K562 (cell line): ENCODE results near the gene MTIF3. TPM values are rescaled to one million over a fixed set of nuclear protein-coding genes. Genes with fewer than 3 reads are reported as not detected.

ENCODE experiments used
- ATAC-seq: fragments of 200-7000 bp; cut with Tn5 transposase; 3 replicates; pipeline ENCODE4 v1.9.1; 2020; ENCODE audit warnings: moderate library complexity
- BruUV-seq: library from RNA; stranded (reverse); fragments of 400-500 nt; replicated peaks from 2 replicates; lab custom pipeline; 2021; lab: Mats Ljungman, UMichigan
- CTCF ChIA-PET: fragments of 300-600 bp; formaldehyde crosslinking; extraction: SDS; loops from one replicate; lab custom pipeline; 2021; ENCODE audit warnings: low intra/inter-chr PET ratio; lab: Yijun Ruan, JAX
- POLR2A ChIA-PET: fragments of 300-600, 350-650 bp; sonication (Branson Sonifier 250); formaldehyde crosslinking; extraction: SDS; loops from one replicate; lab custom pipeline; 2021; ENCODE audit warnings: antibody characterized with exemption, inconsistent platforms; lab: Yijun Ruan, JAX
- DNase-seq, 4 experiments: peaks; one replicate each; pipeline versions ENCODE4 v3.0.0 to v3.0.0-alpha.2; 2011 to 2018; ENCODE audit warnings: low spot score in 3 of 4, mixed read lengths in 3 of 4; ENCODE audit errors: extremely low read depth in 1 of 4
- FAIRE-seq: peaks from 2 replicates; lab custom pipeline; 2011; peaks lifted over from hg19 to GRCh38; lab: Jason Lieb, UNC
- H2AFZ ChIP-seq: 2 replicates; pipeline ENCODE4 v1.6.0; 2011; ENCODE audit warnings: low read depth, low read length, control low read depth, inconsistent platforms
- H3K27ac ChIP-seq: fragments of 200-600 bp; 3 replicates; pipeline ENCODE4 v1.8.0; 2011; ENCODE audit warnings: low read depth, mild to moderate bottlenecking, control low read depth, inconsistent platforms, low read length, moderate library complexity, mixed read lengths; ENCODE audit errors: extremely low read depth
- H3K27me3 ChIP-seq, 2 experiments: fragments of 300-600 bp in 1 of 2; 2 replicates in 1 of 2; 3 replicates in 1 of 2; pipeline versions ENCODE4 v1.6.0 to v1.8.0; 2011; ENCODE audit warnings: inconsistent platforms in 2 of 2, low read length in 2 of 2, mild to moderate bottlenecking in 1 of 2, mixed read lengths in 1 of 2, moderate library complexity in 1 of 2; ENCODE audit not compliant: control insufficient read depth in 2 of 2, insufficient read depth in 2 of 2
- H3K36me3 ChIP-seq: fragments of 300-600 bp; 3 replicates; pipeline ENCODE4 v1.8.0; 2011; ENCODE audit warnings: mild to moderate bottlenecking, low read length, inconsistent platforms; ENCODE audit not compliant: control insufficient read depth, insufficient read depth
- H3K4me1 ChIP-seq, 2 experiments: fragments of 200-600 bp in 1 of 2; replicated peaks in 1 of 2; 2 replicates in 1 of 2; 3 replicates in 1 of 2; pipeline versions ENCODE4 v1.5.1 to v1.8.0; 2011; ENCODE audit warnings: inconsistent platforms in 2 of 2, low read length in 2 of 2, mild to moderate bottlenecking in 1 of 2, mixed read lengths in 1 of 2, moderate library complexity in 1 of 2; ENCODE audit not compliant: control insufficient read depth in 2 of 2, insufficient read depth in 2 of 2
- H3K4me2 ChIP-seq: 2 replicates; pipeline ENCODE4 v1.6.1; 2011; ENCODE audit warnings: low read length, control low read depth, inconsistent platforms, mixed read lengths; ENCODE audit not compliant: insufficient read depth
- H3K4me3 ChIP-seq: fragments of 200-600 bp; sonication (generic), shearing (Covaris generic); 2 replicates; pipeline ENCODE4 v1.5.1; 2016; ENCODE audit warnings: control low read depth, inconsistent platforms
- H3K79me2 ChIP-seq: fragments of 200-600 bp; 3 replicates; pipeline ENCODE4 v1.8.0; 2011; ENCODE audit warnings: low read length, inconsistent platforms; ENCODE audit not compliant: control insufficient read depth, insufficient read depth
- H3K9ac ChIP-seq, 2 experiments: 2 replicates each; pipeline versions ENCODE4 v1.6.0 to v1.6.1; 2011; ENCODE audit warnings: low read depth in 2 of 2, low read length in 2 of 2, control low read depth in 1 of 2, inconsistent platforms in 1 of 2, mild to moderate bottlenecking in 1 of 2, mixed read lengths in 1 of 2; ENCODE audit not compliant: insufficient read depth in 1 of 2
- H3K9me1 ChIP-seq: one replicate; pipeline ENCODE4 v1.6.0; 2011; ENCODE audit warnings: inconsistent platforms, mild to moderate bottlenecking, low read length, moderate library complexity; ENCODE audit not compliant: control insufficient read depth, insufficient read depth
- H3K9me3 ChIP-seq: replicated peaks from 2 replicates; pipeline ENCODE4 v1.5.1; 2011; ENCODE audit warnings: low read depth, low read length, inconsistent platforms; ENCODE audit not compliant: control insufficient read depth, insufficient read depth
- H4K20me1 ChIP-seq: replicated peaks from 2 replicates; pipeline ENCODE4 v1.6.1; 2011; ENCODE audit warnings: low read length, inconsistent platforms, mixed read lengths; ENCODE audit not compliant: control insufficient read depth, insufficient read depth
- BRD4 ChIP-seq: fragments of 200-600 bp; sonication (generic); IDR thresholded peaks from 2 replicates; pipeline ENCODE4 v1.6.1; 2017; ENCODE audit warnings: inconsistent platforms
- DACH1 ChIP-seq: fragments of 450-650 bp; IDR thresholded peaks from 2 replicates; pipeline ENCODE4 v1.6.1; 2018; ENCODE audit not compliant: partially characterized antibody
- FIP1L1 ChIP-seq: fragments of 200-400 bp; formaldehyde crosslinking; IDR thresholded peaks from 2 replicates; pipeline ENCODE4 v1.6.1; 2018; ENCODE audit warnings: mild to moderate bottlenecking, low read depth, low read length; ENCODE audit not compliant: poor library complexity, severe bottlenecking
- FOXP4 ChIP-seq: sonication (generic); formaldehyde crosslinking; IDR thresholded peaks from 2 replicates; pipeline ENCODE4 v1.8.0; 2022; ENCODE audit warnings: mild to moderate bottlenecking, missing genetic modification reagents, borderline replicate concordance
- KHSRP ChIP-seq: fragments of 450-650 bp; IDR thresholded peaks from 2 replicates; pipeline ENCODE4 v1.6.1; 2017
- KLF13 ChIP-seq: fragments of 450-650 bp; IDR thresholded peaks from 2 replicates; pipeline ENCODE4 v1.6.1; 2016; ENCODE audit warnings: missing genetic modification characterization, low read depth, mild to moderate bottlenecking, missing compliant biosample characterization, moderate library complexity, borderline replicate concordance
- SRSF3 ChIP-seq: fragments of 200-400 bp; formaldehyde crosslinking; IDR thresholded peaks from 2 replicates; pipeline ENCODE4 v1.6.1; 2016; ENCODE audit warnings: mild to moderate bottlenecking, low read length, moderate library complexity; ENCODE audit not compliant: insufficient read depth
- STAT5B ChIP-seq: fragments of 250-450 bp; sonication (Bioruptor Pico); IDR thresholded peaks from 2 replicates; pipeline ENCODE4 v1.8.0; 2021; ENCODE audit warnings: mild to moderate bottlenecking, inconsistent platforms
- WGBS: fragments of 100-300 bp; shearing (Covaris generic); methylation state at CpG from one replicate; pipeline ENCODE4 v1.1.6; 2016; ENCODE audit warnings: low coverage, mixed read lengths; ENCODE audit not compliant: insufficient coverage; ENCODE audit errors: missing lambda C conversion rate; 5-methylcytosine and 5-hydroxymethylcytosine counted together
- in situ Hi-C: fragments of 300-500 bp; cut with MboI; formaldehyde crosslinking; loops from 4 replicates; pipeline ENCODE4 v1.15.0; 2018; ENCODE audit warnings: inconsistent platforms, mixed read lengths
- intact Hi-C: fragments of 100-400 bp; cut with micrococcal nuclease; formaldehyde crosslinking; loops from 2 replicates; pipeline ENCODE4 v1.14.2; 2022
- polyA plus RNA-seq, 8 experiments: library from polyadenylated mRNA; depleted of rRNA in 4 of 8; stranded (reverse) in 5 of 8; unstranded in 3 of 8; fragments of >200 nt; fragmentation: Nextera tagmentation in 2 of 8; fragmentation: Illumina TruSeq in 1 of 8; extraction: Ambion mirVana in 2 of 8; extraction: Trizol in 1 of 8; gene quantifications; 2 replicates each; pipeline versions ENCODE4 v1.2.1 to v1.2.3, GENCODE V29; 2011 to 2014; ENCODE audit warnings: inconsistent platforms in 1 of 8, missing spikeins in 1 of 8
- total RNA-seq, 7 experiments: library from RNA; depleted of rRNA in 6 of 7; stranded (reverse); fragments of >200 nt in 6 of 7; fragmentation: Illumina TruSeq in 2 of 7; extraction: Trizol in 2 of 7; gene quantifications; 2 replicates each; pipeline versions ENCODE4 v1.2.1 to v1.2.3, GENCODE V29; 2011 to 2021; ENCODE audit warnings: low replicate concordance in 1 of 7

MTIF3 gene
- total and polyA plus RNA-seq, 9 of the 15 experiments (the other 6 are each of a cell fraction or from before 2014, with no cell fraction given) = 23.5 to 73.6 (median 45.2) TPM

DNA sequence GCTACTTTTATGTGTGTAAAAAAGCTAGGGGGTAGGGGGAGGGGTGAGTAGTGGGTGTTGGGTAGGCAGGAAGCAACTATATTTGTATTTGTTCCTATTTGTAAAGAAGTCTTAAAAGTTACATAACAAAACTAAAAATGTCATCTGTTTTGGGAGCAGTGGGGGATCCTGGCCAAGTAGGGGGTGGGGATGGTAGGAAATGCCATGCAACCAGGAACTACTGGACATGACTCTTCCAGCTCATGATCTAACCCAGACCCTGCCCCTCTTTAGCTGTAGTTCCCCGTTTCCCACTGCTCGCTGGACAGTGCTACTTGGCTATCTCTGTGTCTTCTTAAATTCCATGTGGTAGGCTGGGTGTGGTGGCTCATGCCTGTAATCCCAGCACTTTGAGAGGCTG, 22.7 kb downstream of the MTIF3 start:
- H3K4me3 ChIP-seq = peak overlapping the region; percentile 65; the same call in 1 of the 2 replicates
- WGBS = 13% methylated on average over 2 of the region's 2 CpGs
- peaks cover 25 to 32% of the 10 kb centered on the region in 2 experiments for H3K4me1 ChIP-seq
- H2AFZ ChIP-seq = no peak overlapping the region
- ChIA-PET POLR2A (interaction anchor here (1.0 to 1.6 kb wide), 3 partner anchors 16 to 44 kb away, joined by 3 read pairs; no protein-coding TSS in a partner anchor), CTCF (no interaction called here)
- FAIRE-seq (no peak), ATAC-seq (no peak), DNase-seq (no peak)
- H4K20me1 ChIP-seq = peaks cover 7% of the 10 kb centered on the region; the same call in 1 of the 2 replicates
- peaks cover 60% of the 10 kb centered on the region for H3K79me2 ChIP-seq
- in situ Hi-C loops = no loop called here
- H3K27me3 ChIP-seq = no peaks in the 10 kb centered on the region
- H3K27ac ChIP-seq = peak overlapping the region; percentile 85; the same call in 2 of the 3 replicates
- TF ChIP-seq DACH1 (no peak), KHSRP (no peak), KLF13 (tag) (no peak), FIP1L1 (no peak), BRD4 (no peak), FOXP4 (CRISPR knock-in tag) (no peak), SRSF3 (no peak), STAT5B (CRISPR knock-in tag) (no peak)
- H3K4me2 ChIP-seq = peak overlapping the region; percentile 98
- H3K9me1 ChIP-seq = no peaks in the 10 kb centered on the region
- H3K9me3 ChIP-seq = no peaks in the 10 kb centered on the region
- H3K36me3 ChIP-seq = peaks cover 64% of the 10 kb centered on the region
- no TSS peak for BruUV-seq
- intact Hi-C loops = no loop called here
- peak overlapping the region in 1 of 2 experiments; percentile 88; a peak in 2 of 4 replicates for H3K9ac ChIP-seq
